HepG2 (cell line): ENCODE results near the gene HOXA9.

ENCODE experiments used
- KMT2B ChIP-seq: IDR thresholded peaks from 2 replicates; pipeline ENCODE4 v1.6.1; 2016; ENCODE audit warnings: missing genetic modification reagents, missing compliant biosample characterization
- NBN ChIP-seq: fragments of 450-650 bp; conservative IDR thresholded peaks from 2 replicates; pipeline ENCODE4 v1.6.1; 2017
- ZNF180 ChIP-seq: sonication (generic); formaldehyde crosslinking; IDR thresholded peaks from 2 replicates; pipeline ENCODE4 v1.4.0; 2020; ENCODE audit warnings: low read depth, missing genetic modification reagents, borderline replicate concordance
- ZNF780A ChIP-seq: sonication (generic); formaldehyde crosslinking; IDR thresholded peaks from 2 replicates; pipeline ENCODE4 v1.8.0; 2022; ENCODE audit warnings: mild to moderate bottlenecking, missing genetic modification reagents, moderate library complexity
- TF ChIP-seq, protein P1 (sequence below): sonication (generic); formaldehyde crosslinking; IDR thresholded peaks from 2 replicates; pipeline ENCODE4 v1.5.0; 2020; ENCODE audit warnings: mild to moderate bottlenecking, missing genetic modification reagents, moderate library complexity
- TF ChIP-seq, protein P2 (sequence below): sonication (generic); formaldehyde crosslinking; IDR thresholded peaks from 2 replicates; pipeline ENCODE4 v1.4.0; 2020; ENCODE audit warnings: missing genetic modification reagents

DNA sequence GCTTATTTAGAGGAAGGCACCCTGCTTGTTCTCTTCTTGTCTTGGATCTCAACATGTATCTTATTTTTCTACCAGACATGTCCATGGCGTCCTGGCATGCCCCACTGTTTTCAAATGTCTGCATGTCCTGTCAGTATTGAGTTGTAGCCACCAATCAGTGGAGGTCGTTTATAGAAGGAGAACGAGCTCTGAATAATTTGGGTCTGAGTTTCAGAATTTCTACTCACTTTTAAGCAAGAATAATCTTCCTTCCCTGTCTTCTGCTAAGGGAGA lies 37.5 kb upstream of the HOXA9 start:
- TF ChIP-seq, protein P1, sequence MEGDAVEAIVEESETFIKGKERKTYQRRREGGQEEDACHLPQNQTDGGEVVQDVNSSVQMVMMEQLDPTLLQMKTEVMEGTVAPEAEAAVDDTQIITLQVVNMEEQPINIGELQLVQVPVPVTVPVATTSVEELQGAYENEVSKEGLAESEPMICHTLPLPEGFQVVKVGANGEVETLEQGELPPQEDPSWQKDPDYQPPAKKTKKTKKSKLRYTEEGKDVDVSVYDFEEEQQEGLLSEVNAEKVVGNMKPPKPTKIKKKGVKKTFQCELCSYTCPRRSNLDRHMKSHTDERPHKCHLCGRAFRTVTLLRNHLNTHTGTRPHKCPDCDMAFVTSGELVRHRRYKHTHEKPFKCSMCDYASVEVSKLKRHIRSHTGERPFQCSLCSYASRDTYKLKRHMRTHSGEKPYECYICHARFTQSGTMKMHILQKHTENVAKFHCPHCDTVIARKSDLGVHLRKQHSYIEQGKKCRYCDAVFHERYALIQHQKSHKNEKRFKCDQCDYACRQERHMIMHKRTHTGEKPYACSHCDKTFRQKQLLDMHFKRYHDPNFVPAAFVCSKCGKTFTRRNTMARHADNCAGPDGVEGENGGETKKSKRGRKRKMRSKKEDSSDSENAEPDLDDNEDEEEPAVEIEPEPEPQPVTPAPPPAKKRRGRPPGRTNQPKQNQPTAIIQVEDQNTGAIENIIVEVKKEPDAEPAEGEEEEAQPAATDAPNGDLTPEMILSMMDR (CRISPR knock-in tag): no peak
- no peak for TF ChIP-seq ZNF780A (CRISPR knock-in tag)
- no peak for TF ChIP-seq NBN
- TF ChIP-seq KMT2B (CRISPR knock-in tag): no peak
- no peak for TF ChIP-seq ZNF180 (CRISPR knock-in tag)
- TF ChIP-seq, protein P2, sequence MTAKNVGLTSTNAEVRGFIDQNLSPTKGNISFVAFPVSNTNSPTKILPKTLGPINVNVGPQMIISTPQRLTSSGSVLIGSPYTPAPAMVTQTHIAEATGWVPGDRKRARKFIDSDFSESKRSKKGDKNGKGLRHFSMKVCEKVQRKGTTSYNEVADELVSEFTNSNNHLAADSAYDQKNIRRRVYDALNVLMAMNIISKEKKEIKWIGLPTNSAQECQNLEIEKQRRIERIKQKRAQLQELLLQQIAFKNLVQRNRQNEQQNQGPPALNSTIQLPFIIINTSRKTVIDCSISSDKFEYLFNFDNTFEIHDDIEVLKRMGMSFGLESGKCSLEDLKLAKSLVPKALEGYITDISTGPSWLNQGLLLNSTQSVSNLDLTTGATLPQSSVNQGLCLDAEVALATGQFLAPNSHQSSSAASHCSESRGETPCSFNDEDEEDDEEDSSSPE (CRISPR knock-in tag): no peak
